ENCODE results near the gene PPP2R5C.
"Not testable (repeated sequence)": the region's sequence is repeated elsewhere in the genome, so short reads cannot be mapped to it uniquely, and the experiment has no call there.

PPP2R5C gene

DNA sequence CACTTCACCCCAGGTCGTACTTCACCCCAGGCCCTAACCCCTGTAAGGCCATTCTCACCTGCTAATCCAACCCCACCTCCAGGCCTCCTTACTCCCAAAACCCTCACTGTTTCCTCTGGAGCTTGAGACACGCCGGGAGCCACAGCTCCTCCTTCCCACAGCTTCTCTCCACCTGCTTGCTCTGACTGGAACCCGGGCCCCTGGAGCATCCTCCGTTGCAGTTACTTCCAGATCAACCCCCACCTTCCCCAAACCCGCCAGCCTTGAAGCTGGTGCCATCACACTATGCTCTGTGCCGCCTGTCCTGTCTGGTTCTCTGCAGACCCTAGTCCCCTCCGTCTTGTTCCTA lies 34.6 kb upstream of the PPP2R5C start:
- peaks cover 2% of the 10 kb centered on the region for H3K9me3 ChIP-seq (ENCODE audit: severe bottlenecking)
- TF ChIP-seq, protein P1, sequence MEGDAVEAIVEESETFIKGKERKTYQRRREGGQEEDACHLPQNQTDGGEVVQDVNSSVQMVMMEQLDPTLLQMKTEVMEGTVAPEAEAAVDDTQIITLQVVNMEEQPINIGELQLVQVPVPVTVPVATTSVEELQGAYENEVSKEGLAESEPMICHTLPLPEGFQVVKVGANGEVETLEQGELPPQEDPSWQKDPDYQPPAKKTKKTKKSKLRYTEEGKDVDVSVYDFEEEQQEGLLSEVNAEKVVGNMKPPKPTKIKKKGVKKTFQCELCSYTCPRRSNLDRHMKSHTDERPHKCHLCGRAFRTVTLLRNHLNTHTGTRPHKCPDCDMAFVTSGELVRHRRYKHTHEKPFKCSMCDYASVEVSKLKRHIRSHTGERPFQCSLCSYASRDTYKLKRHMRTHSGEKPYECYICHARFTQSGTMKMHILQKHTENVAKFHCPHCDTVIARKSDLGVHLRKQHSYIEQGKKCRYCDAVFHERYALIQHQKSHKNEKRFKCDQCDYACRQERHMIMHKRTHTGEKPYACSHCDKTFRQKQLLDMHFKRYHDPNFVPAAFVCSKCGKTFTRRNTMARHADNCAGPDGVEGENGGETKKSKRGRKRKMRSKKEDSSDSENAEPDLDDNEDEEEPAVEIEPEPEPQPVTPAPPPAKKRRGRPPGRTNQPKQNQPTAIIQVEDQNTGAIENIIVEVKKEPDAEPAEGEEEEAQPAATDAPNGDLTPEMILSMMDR (IDR thresholded peaks at IDR 0.05; ENCODE audit: low read depth, low read length) = no peak
- no peaks in the 10 kb centered on the region for H3K36me3 ChIP-seq
- DNase-seq = no peak
- no peak overlapping the region for H3K27ac ChIP-seq
- H3K4me3 ChIP-seq (ENCODE audit: low read depth, low read length) = no peak overlapping the region
- H3K27me3 ChIP-seq (ENCODE audit: insufficient read depth, low read depth, severe bottlenecking) = no peaks in the 10 kb centered on the region

DNA sequence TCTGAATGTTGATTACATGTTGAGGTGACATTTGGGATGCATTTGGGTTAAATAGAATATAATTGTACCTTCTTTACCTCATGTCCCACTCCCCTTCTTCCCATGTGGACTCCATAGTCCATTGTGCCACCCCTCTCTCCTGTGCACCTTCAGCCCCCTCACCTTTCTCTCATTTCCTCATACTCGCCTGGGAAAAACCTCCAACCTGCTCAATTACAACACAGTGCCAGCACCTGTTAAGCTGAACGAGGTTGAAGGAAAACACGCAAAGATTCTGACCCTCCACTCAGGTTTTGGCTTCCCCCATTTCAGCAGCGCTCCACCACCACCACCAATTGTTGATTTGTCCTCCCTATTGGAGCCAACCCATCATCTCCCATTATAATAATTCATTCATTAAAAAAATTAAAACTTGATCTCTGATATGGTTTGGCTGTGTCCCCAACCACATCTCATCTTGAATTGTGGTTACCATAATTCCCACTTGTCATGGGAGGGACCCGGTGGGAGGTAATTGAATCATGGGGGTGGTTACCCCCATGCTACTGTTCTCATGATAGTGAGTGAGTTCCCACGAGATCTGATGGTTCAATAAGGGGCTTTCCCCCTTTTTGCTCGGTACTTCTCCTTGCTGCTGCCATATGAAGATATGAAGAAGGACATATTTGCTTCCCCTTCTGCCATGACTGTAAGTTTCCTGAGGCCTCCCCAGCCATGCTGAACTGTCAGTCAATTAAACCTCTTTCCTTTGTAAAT lies 33.7 kb upstream of the PPP2R5C start:
- H3K36me3 ChIP-seq = no peaks in the 10 kb centered on the region
- no peaks in the 10 kb centered on the region for H3K27me3 ChIP-seq (ENCODE audit: insufficient read depth, low read depth, severe bottlenecking)
- H3K9me3 ChIP-seq (ENCODE audit: severe bottlenecking) = peaks cover 2% of the 10 kb centered on the region
- no peak for DNase-seq
- no peak overlapping the region for H3K4me3 ChIP-seq (ENCODE audit: low read depth, low read length)
- no peak overlapping the region for H3K27ac ChIP-seq
- TF ChIP-seq, protein P1 (IDR thresholded peaks at IDR 0.05; ENCODE audit: low read depth, low read length) = no peak

DNA sequence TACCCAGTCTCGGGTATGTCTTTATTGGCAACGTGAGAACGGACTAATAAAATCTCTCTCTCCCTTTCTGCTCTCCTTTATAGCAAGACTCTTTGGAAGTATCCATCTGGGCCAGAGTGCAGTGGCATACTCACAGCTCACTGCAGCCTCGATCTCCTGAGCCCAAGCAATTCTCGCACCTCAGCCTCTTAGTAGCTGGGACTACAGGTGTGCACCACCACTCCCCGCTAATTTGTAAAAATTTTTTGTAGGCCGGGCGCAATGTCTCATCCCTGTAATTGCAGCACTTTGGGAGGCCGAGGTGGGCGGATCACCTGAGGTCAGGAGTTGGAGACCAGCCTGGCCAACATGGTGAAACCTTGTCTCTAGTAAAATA lies 33.2 kb upstream of the PPP2R5C start:
- Histone ChIP-seq H3K9me3 (ENCODE audit: severe bottlenecking) (peaks cover 2% of the 10 kb centered on the region), H3K4me3 (ENCODE audit: low read depth, low read length) (no peak overlapping the region), H3K27ac (no peak overlapping the region), H3K27me3 (ENCODE audit: insufficient read depth, low read depth, severe bottlenecking) (no peaks in the 10 kb centered on the region), H3K36me3 (no peaks in the 10 kb centered on the region)
- DNase-seq = no peak
- TF ChIP-seq, protein P1 (IDR thresholded peaks at IDR 0.05; ENCODE audit: low read depth, low read length) = no peak

DNA sequence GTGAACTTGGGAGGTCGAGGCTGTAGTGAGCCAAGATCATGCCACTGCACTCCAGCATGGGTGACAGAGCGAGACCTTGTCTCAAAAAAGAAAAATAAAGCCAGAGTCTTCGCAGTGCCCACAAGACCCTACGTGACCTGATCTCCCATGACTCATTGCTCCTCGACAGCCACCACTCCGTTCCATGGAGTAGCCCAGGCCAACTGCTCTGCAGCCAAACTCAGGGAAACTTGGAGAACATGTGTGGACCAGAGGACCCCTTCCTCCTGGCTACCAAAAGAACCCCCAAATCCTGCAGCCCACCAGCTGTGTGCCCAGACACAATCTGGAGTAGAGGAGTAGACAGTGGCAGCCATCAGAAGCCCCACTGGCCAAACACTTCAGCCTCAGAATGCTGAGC lies 32.1 kb upstream of the PPP2R5C start:
- Histone ChIP-seq H3K36me3 (no peaks in the 10 kb centered on the region), H3K27ac (no peak overlapping the region), H3K27me3 (ENCODE audit: insufficient read depth, low read depth, severe bottlenecking) (no peaks in the 10 kb centered on the region), H3K9me3 (ENCODE audit: severe bottlenecking) (peaks cover 2% of the 10 kb centered on the region), H3K4me3 (ENCODE audit: low read depth, low read length) (no peak overlapping the region)
- DNase-seq = no peak
- TF ChIP-seq, protein P1 (IDR thresholded peaks at IDR 0.05; ENCODE audit: low read depth, low read length) = no peak

DNA sequence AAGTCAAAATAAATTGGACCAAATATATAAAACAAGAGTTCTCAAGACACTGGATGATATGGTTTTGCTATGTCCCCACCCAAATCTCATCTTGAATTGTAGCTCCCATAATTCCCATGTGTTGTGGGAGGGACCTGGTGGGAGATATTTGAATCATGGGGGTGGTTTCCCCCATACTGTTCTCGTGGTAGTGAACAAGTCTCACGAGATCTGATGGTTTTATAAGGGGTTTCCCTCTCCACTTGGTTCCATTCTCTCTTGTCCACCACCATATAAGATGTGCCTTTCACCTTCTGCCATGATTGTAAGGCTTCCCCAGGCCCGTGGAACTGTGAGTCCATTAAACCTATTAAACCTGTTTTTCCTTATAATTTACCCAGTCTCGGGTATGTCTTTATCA lies 31.4 kb upstream of the PPP2R5C start:
- not testable (repeated sequence) for H3K36me3 ChIP-seq; DNase-seq; H3K9me3 ChIP-seq (ENCODE audit: severe bottlenecking); H3K27ac ChIP-seq; H3K27me3 ChIP-seq (ENCODE audit: insufficient read depth, low read depth, severe bottlenecking); H3K4me3 ChIP-seq (ENCODE audit: low read depth, low read length)

DNA sequence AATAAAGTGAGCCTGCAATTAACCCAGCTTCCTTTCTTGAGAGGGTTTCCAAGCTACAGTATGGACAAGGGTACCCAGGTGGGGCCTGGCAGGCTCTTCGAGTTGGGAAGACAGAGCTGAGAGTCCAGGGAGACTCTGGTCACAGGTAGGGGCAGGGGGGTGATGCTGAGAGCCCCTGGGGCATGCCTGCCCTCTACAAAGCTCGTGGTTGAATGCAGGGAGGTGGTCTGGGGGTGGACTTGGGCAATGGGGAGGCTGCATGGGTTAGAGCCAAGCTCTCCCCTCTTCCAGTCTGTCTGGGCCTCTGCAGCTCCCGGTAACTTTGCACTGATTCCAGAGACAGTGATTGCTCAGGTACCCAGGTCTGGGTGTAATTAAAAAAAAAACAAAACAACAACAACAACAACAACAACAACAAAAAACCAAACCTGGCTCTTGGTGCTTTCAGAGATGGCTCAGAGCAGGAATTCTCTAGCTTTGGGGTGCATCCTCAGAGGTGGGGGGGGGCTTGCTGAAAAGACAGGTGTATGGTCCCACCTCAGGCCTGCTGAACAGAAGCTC lies 30.8 kb upstream of the PPP2R5C start:
- H3K4me3 ChIP-seq (ENCODE audit: low read depth, low read length) = no peak overlapping the region
- H3K9me3 ChIP-seq (ENCODE audit: severe bottlenecking) = peaks cover 2% of the 10 kb centered on the region
- DNase-seq = no peak
- TF ChIP-seq, protein P1 (IDR thresholded peaks at IDR 0.05; ENCODE audit: low read depth, low read length) = no peak
- peak overlapping the region; percentile 18 for H3K27ac ChIP-seq
- H3K36me3 ChIP-seq = no peaks in the 10 kb centered on the region
- H3K27me3 ChIP-seq (ENCODE audit: insufficient read depth, low read depth, severe bottlenecking) = no peaks in the 10 kb centered on the region
